GM21576 (cell line): Measurements from ENCODE around the gene DOLK.

ENCODE experiments used
- ATAC-seq: cut with Tn5 transposase; IDR thresholded peaks from one replicate; pipeline ENCODE4 v1.9.1; 2021; ENCODE audit warnings: mild to moderate bottlenecking, moderate library complexity; ENCODE audit not compliant: unreplicated experiment

Gene DOLK

DNA sequence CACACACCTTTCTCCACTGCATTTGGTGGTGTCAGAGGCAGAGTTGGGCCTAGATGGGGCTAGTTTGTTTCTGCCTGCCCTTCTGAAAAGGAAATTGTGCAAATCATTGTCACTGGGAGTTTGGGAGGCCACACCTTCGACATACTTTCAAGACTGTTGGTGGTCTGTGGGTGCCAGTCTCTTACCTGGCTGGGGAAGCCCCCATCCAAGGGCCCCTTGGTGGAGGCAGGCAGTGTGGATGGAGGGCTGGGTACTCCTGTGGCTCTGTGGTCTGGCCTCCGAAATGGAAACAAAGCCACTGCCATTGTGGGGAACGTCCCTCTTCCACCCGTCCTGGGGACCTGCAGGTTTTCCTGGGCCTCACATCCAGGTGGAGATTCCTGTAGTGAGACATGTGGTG is 37.5 kb downstream of the DOLK start:
- ATAC-seq = no peak

DNA sequence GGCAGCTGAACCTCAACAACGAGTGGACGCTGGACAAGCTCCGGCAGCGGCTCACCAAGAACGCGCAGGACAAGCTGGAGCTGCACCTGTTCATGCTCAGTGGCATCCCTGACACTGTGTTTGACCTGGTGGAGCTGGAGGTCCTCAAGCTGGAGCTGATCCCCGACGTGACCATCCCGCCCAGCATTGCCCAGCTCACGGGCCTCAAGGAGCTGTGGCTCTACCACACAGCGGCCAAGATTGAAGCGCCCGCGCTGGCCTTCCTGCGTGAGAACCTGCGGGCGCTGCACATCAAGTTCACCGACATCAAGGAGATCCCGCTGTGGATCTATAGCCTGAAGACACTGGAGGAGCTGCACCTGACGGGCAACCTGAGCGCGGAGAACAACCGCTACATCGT is 39.0 kb downstream of the DOLK start:
- ATAC-seq = no peak

DNA sequence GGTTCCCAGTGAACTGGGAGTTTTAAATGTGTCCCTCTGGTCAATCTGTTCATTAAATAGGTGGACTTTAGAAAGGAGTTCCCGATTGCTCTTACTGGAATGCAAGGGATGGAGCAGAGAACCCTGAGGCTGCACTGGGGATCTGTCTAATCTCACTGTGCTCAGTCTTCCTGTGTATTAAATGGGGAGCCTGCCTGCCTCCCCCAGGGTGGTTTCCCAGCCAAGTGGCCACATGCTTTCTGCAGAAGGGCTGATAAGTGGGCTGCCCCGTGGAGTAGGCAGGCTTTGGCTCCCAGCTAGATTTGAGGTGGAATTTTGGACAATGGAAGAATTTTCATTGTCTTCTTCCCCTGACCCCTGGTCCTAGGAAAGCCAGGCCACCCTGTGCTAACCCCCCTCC is 40.7 kb downstream of the DOLK start:
- ATAC-seq = no peak

DNA sequence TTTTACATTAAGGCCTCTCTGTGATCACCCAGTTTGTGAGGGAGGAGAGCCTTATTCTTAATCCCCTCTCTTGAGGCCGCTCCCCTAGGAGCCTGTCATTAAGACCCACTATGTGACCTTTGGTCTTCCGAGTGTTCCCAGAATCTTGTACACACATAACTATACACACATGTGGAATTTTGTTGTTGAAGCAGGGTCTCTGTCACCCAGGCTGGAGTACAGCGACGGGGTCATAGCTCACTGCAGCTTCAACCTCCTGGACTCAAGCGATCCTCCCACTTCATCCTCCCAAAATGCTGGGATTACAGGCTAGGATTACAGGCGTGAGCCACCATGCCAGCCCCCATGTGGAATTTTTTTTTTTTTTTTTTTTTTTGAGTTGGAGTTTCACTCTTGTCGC is 41.4 kb downstream of the DOLK start:
- ATAC-seq = no peak

DNA sequence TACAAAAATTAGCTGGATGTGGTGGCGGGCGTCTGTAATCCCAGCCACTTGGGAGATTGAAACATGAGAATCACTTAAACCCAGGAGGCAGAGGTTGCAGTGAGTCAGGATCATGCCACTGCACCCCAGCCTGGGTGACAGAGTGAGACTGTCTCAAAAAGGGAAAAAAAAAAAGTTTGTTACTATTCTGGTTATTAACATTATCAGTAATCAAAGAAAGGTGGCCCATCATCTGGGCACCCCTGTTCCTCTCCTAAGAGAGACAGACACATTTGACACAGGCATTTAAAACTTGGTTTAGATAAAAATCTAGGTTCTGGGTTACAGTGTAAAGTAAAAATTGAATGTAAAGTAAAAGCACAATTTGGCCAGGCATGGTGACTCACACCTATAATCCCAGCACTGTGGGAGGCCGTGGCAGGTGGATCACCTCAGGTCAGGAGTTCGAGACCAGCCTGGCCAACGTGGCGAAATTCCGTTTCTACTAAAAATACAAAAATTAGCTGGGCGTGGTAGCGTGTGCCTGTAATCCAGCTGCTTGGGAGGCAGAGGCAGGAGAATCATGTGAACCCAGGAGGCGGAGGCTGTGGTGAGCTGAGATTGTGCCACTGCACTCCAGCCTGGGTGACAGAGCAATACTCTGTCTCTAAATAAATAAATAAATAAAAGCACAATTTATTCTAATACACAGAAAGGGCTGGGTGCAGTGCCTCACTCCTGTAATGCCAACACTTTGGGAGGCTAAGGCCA is 43.4 kb downstream of the DOLK start:
- no peak for ATAC-seq

DNA sequence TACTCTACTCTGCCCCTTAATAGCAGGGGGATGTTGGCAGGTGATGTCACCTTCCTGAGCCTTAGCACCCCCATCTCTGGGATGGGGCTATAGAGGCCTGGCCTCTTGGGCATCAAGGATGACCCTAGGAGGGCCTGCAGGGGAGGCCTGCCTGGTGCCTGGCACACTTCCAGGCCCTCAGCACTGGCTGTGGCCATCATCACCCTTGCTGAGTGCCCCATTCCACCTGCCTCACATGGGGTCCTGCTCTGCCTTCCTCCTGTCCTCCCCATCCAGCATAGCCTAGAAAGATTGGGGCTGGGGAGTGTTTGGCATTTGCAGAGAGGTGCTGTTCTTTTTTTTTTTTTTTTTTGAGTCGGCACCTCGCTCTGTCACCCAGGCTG is 44.3 kb downstream of the DOLK start:
- no peak for ATAC-seq

DNA sequence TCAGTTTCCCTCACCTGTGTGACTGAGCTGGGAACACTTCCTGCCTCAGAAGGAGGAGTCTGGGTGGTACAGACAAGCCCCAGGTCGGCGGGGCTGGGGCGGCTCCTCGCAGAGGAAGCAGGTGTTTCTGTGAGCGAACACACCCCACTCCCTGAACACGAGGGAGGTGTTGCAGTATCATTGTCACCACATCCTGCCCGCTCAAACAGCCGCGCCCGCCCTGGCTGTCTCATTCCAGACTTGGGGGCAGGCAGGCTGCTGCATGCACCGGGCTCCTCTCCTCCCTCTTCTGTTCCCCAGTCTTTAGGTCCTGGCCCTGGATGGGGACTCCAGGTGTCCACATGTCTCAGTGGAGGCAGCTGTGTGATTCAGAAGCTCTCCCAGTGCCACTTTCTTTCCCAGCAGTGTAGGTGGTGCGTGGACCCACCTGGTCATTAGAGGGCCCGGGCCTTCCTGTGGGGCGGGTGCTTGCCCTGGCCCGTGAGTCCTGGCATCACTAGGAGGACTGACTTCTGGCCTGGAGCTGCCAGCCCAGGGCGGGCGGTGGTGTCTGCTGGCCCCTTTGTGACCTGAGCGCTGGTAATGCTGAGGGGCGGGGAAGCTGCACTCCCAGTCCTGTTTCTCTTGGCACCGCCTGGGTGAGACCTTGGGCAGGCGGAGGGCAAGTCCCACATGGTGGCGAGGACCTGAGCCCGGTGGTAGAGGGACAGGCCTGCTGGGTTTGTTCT is 44.9 kb downstream of the DOLK start:
- peak; percentile 82 for ATAC-seq

DNA sequence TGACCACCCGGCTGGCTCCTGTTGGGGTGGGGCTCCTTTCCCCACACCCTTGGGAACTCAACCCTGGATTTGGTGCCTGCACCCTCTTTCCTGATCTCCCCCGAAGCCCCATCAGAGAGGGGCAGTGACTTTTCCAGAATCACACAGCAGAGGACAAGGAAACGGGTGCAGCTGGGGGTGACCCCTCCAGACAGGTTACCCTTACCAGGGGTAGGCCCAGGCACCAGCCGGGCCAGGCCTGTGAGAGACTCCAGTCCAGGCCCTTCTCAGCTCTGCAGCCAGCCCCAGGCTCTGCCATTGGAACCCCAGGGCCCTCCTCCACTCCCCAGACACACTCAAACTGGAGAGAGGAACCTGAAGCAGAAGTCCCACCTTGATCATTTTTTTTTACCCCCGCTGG is 45.6 kb downstream of the DOLK start:
- ATAC-seq = peak; percentile 5

DNA sequence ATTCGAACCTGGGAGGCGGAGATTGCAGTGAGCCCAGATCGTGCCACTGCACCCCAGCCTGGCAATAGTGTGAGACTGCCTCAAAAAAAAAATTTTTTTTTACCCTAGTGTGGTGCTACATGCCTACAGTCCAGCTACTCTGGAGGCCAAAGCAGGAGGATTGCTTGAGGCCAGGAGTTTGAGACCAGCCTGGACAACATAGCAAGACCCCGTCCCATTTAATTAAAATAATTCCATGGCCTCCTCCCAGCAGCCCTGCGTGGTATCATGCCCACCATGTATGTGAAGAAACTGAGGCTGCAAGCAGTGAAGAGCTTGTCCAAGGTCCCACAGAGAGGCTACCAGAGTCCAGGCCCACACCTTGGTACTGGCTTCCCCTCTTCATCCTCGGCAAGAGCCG is 46.0 kb downstream of the DOLK start:
- no peak for ATAC-seq

DNA sequence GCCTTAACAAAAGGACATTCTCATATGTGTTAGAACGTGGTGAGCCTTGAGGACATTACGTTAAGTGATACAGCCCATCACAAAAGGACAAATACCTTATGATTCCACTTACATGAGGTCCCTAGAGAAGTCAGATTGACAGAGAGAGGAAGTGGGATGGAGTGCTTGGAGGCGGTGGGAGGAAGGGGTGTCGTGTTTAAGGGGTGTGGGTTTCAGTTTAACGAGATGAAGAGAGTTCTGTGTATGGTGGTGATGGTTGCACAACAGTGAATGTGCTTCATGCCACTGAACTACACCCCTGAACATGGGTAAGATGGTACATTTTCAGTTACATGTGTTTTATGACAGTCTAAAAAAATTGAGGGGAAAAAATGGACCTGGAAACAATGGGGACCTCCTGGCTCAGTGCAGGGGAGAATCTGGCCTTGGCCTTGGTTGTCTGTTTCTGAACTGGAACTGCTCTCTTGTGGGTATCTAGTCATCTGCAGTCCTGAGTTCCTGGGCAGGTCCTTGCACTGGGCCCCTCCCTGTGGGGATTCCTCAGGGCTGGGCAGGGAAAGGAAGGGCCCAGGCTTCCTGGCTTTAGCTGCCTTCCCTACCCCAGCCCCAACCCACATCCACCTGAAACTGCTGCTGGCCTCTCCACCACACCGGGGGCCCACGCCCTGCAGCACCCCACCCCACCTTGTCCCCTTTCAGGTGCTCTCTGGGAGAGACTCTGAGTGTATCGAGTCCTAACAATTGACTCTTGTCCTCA is 47.7 kb downstream of the DOLK start:
- no peak for ATAC-seq

DNA sequence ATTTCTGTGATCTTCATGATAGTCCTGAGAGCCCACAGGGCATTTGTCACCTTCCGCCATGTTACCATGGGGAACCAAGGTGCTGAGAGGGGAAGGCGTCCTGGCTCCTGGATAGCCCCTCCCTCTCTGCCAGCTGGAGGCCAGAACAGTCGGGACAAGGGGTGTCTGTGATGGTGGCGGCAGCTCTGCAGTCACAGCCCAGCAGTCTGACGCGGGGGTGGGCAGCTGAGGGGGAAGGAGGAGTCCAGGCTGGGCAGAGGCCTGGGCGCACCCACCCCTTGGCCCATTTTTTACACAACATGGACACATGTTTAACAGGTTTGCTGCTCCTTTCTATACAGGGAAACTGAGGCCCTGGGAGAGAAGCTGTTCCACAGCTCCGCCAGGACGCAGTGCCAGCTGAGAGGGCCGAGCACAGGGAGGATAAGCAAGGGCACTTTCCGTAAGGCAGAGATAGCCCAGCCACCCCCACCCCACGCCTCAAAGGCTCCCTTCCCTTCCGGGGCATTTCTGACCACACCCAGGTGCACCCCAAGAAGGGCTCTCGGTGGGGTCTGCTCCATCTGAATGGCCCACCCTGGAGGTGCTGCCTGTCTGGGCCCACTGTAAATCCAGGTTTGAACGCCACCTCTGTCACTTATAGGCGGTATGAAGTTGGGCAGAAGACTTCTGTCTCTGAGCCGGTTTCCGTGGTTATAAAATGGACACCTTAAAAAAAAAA is 48.4 kb downstream of the DOLK start:
- no peak for ATAC-seq

DNA sequence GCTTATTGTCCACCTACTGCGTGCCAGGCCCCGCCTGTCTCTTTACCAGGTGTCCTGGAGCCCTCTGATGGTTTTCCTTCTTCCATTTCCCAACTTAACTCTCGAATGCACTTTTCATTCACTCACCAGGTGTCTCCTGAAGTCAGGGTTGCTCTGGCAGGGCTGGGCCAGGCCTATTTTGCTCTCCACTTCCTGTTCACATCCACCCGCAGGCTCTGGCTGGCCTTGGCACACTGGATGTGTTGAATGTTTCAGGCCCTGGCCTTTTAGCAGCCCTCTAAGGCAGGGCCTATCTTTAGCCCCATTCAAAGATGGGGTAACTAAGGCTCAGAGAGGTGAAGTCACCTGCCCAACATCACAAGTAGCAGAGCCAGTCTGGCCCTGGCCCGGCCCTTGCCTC is 49.0 kb downstream of the DOLK start:
- no peak for ATAC-seq

DNA sequence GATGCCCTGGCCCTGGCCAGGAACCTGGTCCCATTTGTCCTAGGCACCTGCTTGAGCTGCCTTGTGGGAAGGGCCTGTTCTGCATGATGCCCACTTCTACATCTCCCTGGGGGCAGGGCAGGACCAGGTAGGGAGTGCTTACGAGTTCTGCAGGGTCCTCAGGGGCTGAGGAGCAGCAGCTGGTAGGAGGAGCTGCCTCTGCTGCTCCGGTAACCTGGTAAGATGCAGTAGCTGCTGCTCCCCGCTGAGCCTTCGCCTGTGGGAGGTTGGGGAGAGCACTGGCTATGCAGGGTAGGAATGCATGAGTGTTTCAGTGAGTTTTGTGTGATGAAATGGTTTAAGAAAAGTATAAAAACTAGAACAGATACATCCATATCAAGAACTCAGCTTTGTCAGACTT is 51.8 kb downstream of the DOLK start:
- ATAC-seq = no peak
